Astrocyte (in vitro differentiated cells and primary cell): ENCODE data around the gene MED13L.

Source experiments
- CTCF ChIP-seq: IDR thresholded peaks from 2 replicates; pipeline ENCODE4 v1.5.1; 2011; ENCODE audit warnings: low read depth, mild to moderate bottlenecking, inconsistent platforms, low read length, moderate library complexity; ENCODE audit not compliant: insufficient read depth
- EZH2 ChIP-seq: IDR thresholded peaks from 2 replicates; pipeline ENCODE4 v1.6.1; 2012; ENCODE audit warnings: mild to moderate bottlenecking, low read length, inconsistent platforms; ENCODE audit not compliant: insufficient read depth

- TF ChIP-seq CTCF: no peak
- TF ChIP-seq EZH2: no peak
Observed at GRCh38 chr12:116128779-116129178, 148.7 kb downstream of the MED13L start.
